DND-41 (cell line): Measurements from ENCODE around the gene MEN1.

Experiments used
- CTCF ChIP-seq: IDR thresholded peaks from 2 replicates; pipeline ENCODE4 v1.5.1; 2012; ENCODE audit warnings: borderline replicate concordance, low read length, moderate library complexity, mild to moderate bottlenecking; ENCODE audit not compliant: poor library complexity, severe bottlenecking; ENCODE audit errors: extremely low read depth
- EZH2 ChIP-seq: IDR thresholded peaks from 3 replicates; pipeline ENCODE4 v1.6.1; 2012; ENCODE audit warnings: borderline replicate concordance, low read depth, mild to moderate bottlenecking, moderate library complexity, low read length, inconsistent platforms; ENCODE audit not compliant: severe bottlenecking

- no peak for TF ChIP-seq CTCF
- TF ChIP-seq EZH2, result no peak
These were observed 46.3 kb upstream of the MEN1 start for GRCh38 chr11:64856382-64857227.
